ENCODE results near the gene TMEM87A. TPM values are rescaled to one million over a fixed set of nuclear protein-coding genes. Genes with fewer than 3 reads are reported as not detected.

Gene TMEM87A
- total RNA-seq, 1 experiment from 2014 or later = 55.8 TPM

- CTCF ChIA-PET = no interaction called here
- peaks cover 41% of the 10 kb centered on the region for H3K79me2 ChIP-seq (ENCODE audit: low read length)
These were observed 66.8 kb downstream of the TMEM87A start for GRCh38 chr15:42206406-42206805.

GRCh38 chr15:42203891-42204290 lies 69.3 kb downstream of the TMEM87A start:
- Histone ChIP-seq H3K9ac (ENCODE audit: low read length) (no peak overlapping the region), H4K20me1 (ENCODE audit: low read length) (no peaks in the 10 kb centered on the region), H3K9me3 (ENCODE audit: low read length) (no peaks in the 10 kb centered on the region), H3K36me3 (ENCODE audit: low read depth, low read length) (peaks cover 10% of the 10 kb centered on the region), H3K4me1 (ENCODE audit: insufficient read depth, low read length) (peaks cover 24% of the 10 kb centered on the region), H3K9me2 (replicated peaks; ENCODE audit: low read length) (no peaks in the 10 kb centered on the region), H3K27me3 (ENCODE audit: low read length) (no peaks in the 10 kb centered on the region), H3K4me2 (ENCODE audit: low read length) (peak overlapping the region; percentile 9), H3K79me2 (ENCODE audit: low read length) (peaks cover 46% of the 10 kb centered on the region), H3K4me3 (ENCODE audit: low read length) (no peak overlapping the region), H2AFZ (ENCODE audit: low read length) (no peak overlapping the region), H3F3A (ENCODE audit: low read length, unreplicated experiment) (no peaks in the 10 kb centered on the region), H3K27ac (ENCODE audit: low read length) (peak overlapping the region; percentile 44)
- no peak for TF ChIP-seq EZH2 (IDR thresholded peaks at IDR 0.05; ENCODE audit: low read length, unreplicated experiment)
- TF ChIP-seq CTCF (conservative IDR thresholded peaks at IDR 0.05; ENCODE audit: low read depth, low read length) = no peak
- TF ChIP-seq EZH2phosphoT487 (IDR thresholded peaks at IDR 0.05; ENCODE audit: borderline replicate concordance, low read length) = no peak
- peak; percentile 57 for ATAC-seq
- POLR2A ChIA-PET (ENCODE audit: unreplicated experiment) = no interaction called here
- no TSS peak for BruUV-seq (replicated peaks)
- intact Hi-C loops (cut with micrococcal nuclease) = loop anchor here (10.0 kb wide), 1 partner anchor 271 kb away; no protein-coding TSS in a partner anchor
- CTCF ChIA-PET = interaction anchor here (0.6 kb wide), 1 partner anchor 723 kb away, joined by 3 read pairs; no protein-coding TSS in a partner anchor
- DNase-seq = peak; percentile 81

More at GRCh38 chr15:42206406-42206805, 66.8 kb downstream of the TMEM87A start:
- Histone ChIP-seq H3K27ac (ENCODE audit: low read length) (no peak overlapping the region), H3K9me2 (replicated peaks; ENCODE audit: low read length) (no peaks in the 10 kb centered on the region), H3K9ac (ENCODE audit: low read length) (no peak overlapping the region), H3K36me3 (ENCODE audit: low read depth, low read length) (peaks cover 12% of the 10 kb centered on the region; the same call in 1 of the 2 replicates), H3K4me3 (ENCODE audit: low read length) (no peak overlapping the region), H2AFZ (ENCODE audit: low read length) (no peak overlapping the region), H3K4me2 (ENCODE audit: low read length) (peak overlapping the region; percentile 96; the same call in 1 of the 2 replicates), H3K4me1 (ENCODE audit: insufficient read depth, low read length) (peaks cover 24% of the 10 kb centered on the region), H4K20me1 (ENCODE audit: low read length) (no peaks in the 10 kb centered on the region), H3K9me3 (ENCODE audit: low read length) (no peaks in the 10 kb centered on the region), H3F3A (ENCODE audit: low read length, unreplicated experiment) (no peaks in the 10 kb centered on the region), H3K27me3 (ENCODE audit: low read length) (no peaks in the 10 kb centered on the region)
- POLR2A ChIA-PET (ENCODE audit: unreplicated experiment) = no interaction called here
- TF ChIP-seq EZH2 (IDR thresholded peaks at IDR 0.05; ENCODE audit: low read length, unreplicated experiment) (no peak), EZH2phosphoT487 (IDR thresholded peaks at IDR 0.05; ENCODE audit: borderline replicate concordance, low read length) (no peak), CTCF (conservative IDR thresholded peaks at IDR 0.05; ENCODE audit: low read depth, low read length) (no peak)
- DNase-seq (no peak), ATAC-seq (no peak)
- intact Hi-C loops (cut with micrococcal nuclease) = loop anchor here (10.0 kb wide), 1 partner anchor 268 kb away; no protein-coding TSS in a partner anchor
- no TSS peak for BruUV-seq (replicated peaks)

GRCh38 chr15:42202653-42203052 lies 70.6 kb downstream of the TMEM87A start:
- no peak overlapping the region for H3K4me2 ChIP-seq (ENCODE audit: low read length)
- intact Hi-C loops (cut with micrococcal nuclease) = loop anchor here (10.0 kb wide), 1 partner anchor 272 kb away; no protein-coding TSS in a partner anchor
- POLR2A ChIA-PET (ENCODE audit: unreplicated experiment) = no interaction called here
- CTCF ChIA-PET = no interaction called here
- no peak overlapping the region for H3K4me3 ChIP-seq (ENCODE audit: low read length)
- no peak for TF ChIP-seq EZH2 (IDR thresholded peaks at IDR 0.05; ENCODE audit: low read length, unreplicated experiment)
- TF ChIP-seq CTCF (conservative IDR thresholded peaks at IDR 0.05; ENCODE audit: low read depth, low read length) = no peak
- TF ChIP-seq EZH2phosphoT487 (IDR thresholded peaks at IDR 0.05; ENCODE audit: borderline replicate concordance, low read length) = no peak
- no peak overlapping the region for H3K9ac ChIP-seq (ENCODE audit: low read length)
- H3K9me3 ChIP-seq (ENCODE audit: low read length) = no peaks in the 10 kb centered on the region
- no peak for ATAC-seq
- no peaks in the 10 kb centered on the region for H4K20me1 ChIP-seq (ENCODE audit: low read length)
- H3F3A ChIP-seq (ENCODE audit: low read length, unreplicated experiment) = no peaks in the 10 kb centered on the region
- peaks cover 20% of the 10 kb centered on the region for H3K4me1 ChIP-seq (ENCODE audit: insufficient read depth, low read length)
- DNase-seq = no peak
- peaks cover 10% of the 10 kb centered on the region for H3K36me3 ChIP-seq (ENCODE audit: low read depth, low read length)
- H3K27ac ChIP-seq (ENCODE audit: low read length) = no peak overlapping the region
- no peaks in the 10 kb centered on the region for H3K27me3 ChIP-seq (ENCODE audit: low read length)
- H3K79me2 ChIP-seq (ENCODE audit: low read length) = peaks cover 42% of the 10 kb centered on the region
- no TSS peak for BruUV-seq (replicated peaks)
- H3K9me2 ChIP-seq (replicated peaks; ENCODE audit: low read length) = no peaks in the 10 kb centered on the region
- H2AFZ ChIP-seq (ENCODE audit: low read length) = no peak overlapping the region
